Coronary artery (tissue), 2 donors: ENCODE measurements around the gene SYNGR4.

Experiments used
- DNase-seq: peaks from one replicate; pipeline ENCODE4 v3.0.0-alpha.2; 2017; ENCODE audit warnings: low spot score
- H3K27ac ChIP-seq, 2 donors: fragments of 200-600 bp; sonication (generic); one replicate each; pipeline ENCODE4 v1.5.1; 2016 to 2019
- H3K4me3 ChIP-seq: fragments of 200-600 bp; sonication (generic); 2 replicates; pipeline ENCODE4 v1.5.1; 2016; ENCODE audit warnings: mild to moderate bottlenecking, moderate library complexity
- CTCF ChIP-seq: fragments of 200-600 bp; sonication (generic); IDR thresholded peaks from one replicate; pipeline ENCODE4 v1.5.1; 2019; ENCODE audit warnings: antibody characterized with exemption

The SYNGR4 gene

GRCh38 chr19:48372904-48373303 lies 8.7 kb downstream of the SYNGR4 start:
- no peak for TF ChIP-seq CTCF
- H3K27ac ChIP-seq, result no peak overlapping the region
- no peak overlapping the region for H3K4me3 ChIP-seq
- DNase-seq, result no peak

GRCh38 chr19:48373567-48373966 lies 9.4 kb downstream of the SYNGR4 start:
- Histone ChIP-seq H3K27ac (no peak overlapping the region), H3K4me3 (no peak overlapping the region)
- DNase-seq, result no peak
- TF ChIP-seq CTCF, result no peak

GRCh38 chr19:48378194-48378570 lies 14.0 kb downstream of the SYNGR4 start:
- Histone ChIP-seq H3K4me3 (no peak overlapping the region), H3K27ac (no peak overlapping the region)
- no peak for TF ChIP-seq CTCF
- no peak for DNase-seq

- no peak for DNase-seq
- Histone ChIP-seq H3K27ac (no peak overlapping the region), H3K4me3 (no peak overlapping the region)
- no peak for TF ChIP-seq CTCF
Observed at GRCh38 chr19:48379058-48379457, 14.9 kb downstream of the SYNGR4 start.

- Histone ChIP-seq H3K4me3 (no peak overlapping the region), H3K27ac (no peak overlapping the region)
- no peak for TF ChIP-seq CTCF
- DNase-seq, result no peak
Observed at GRCh38 chr19:48381178-48381950, 17.2 kb downstream of the SYNGR4 start.

GRCh38 chr19:48382286-48382685 lies 18.1 kb downstream of the SYNGR4 start:
- no peak for TF ChIP-seq CTCF
- DNase-seq, result no peak
- no peak overlapping the region for H3K27ac ChIP-seq
- no peak overlapping the region for H3K4me3 ChIP-seq

GRCh38 chr19:48385461-48386087 lies 21.4 kb downstream of the SYNGR4 start:
- no peak for DNase-seq
- Histone ChIP-seq H3K27ac (no peak overlapping the region), H3K4me3 (no peak overlapping the region)
- TF ChIP-seq CTCF, result no peak
